Measurements from ENCODE around the gene FAM118B.
A peak's percentile ranks its signal among the peaks of the same experiment; 100 is the strongest.

Gene FAM118B

GRCh38 chr11:126205359-126205758 lies 6.2 kb upstream of the FAM118B start:
- peaks cover under 1% of the 10 kb centered on the region for H3K27me3 Mint-ChIP-seq (ENCODE audit: low read depth, poor library complexity)
- H3K9me3 Mint-ChIP-seq = no peaks in the 10 kb centered on the region
- peaks cover 81% of the 10 kb centered on the region for H3K36me3 Mint-ChIP-seq (ENCODE audit: low read depth)
- peaks cover 5% of the 10 kb centered on the region for H3K4me1 Mint-ChIP-seq
- TF ChIP-seq CTCF (IDR thresholded peaks at IDR 0.05) = no peak
- no peak overlapping the region for H3K27ac Mint-ChIP-seq
- no peak overlapping the region for H3K4me3 Mint-ChIP-seq
- DNase-seq = no peak

GRCh38 chr11:126207896-126208295 lies 3.7 kb upstream of the FAM118B start:
- no peak overlapping the region for H3K4me3 Mint-ChIP-seq
- H3K4me1 Mint-ChIP-seq = peaks cover 24% of the 10 kb centered on the region
- TF ChIP-seq CTCF (IDR thresholded peaks at IDR 0.05) = no peak
- no peak overlapping the region for H3K27ac Mint-ChIP-seq
- H3K9me3 Mint-ChIP-seq = no peaks in the 10 kb centered on the region
- DNase-seq = no peak
- H3K36me3 Mint-ChIP-seq (ENCODE audit: low read depth) = peaks cover 57% of the 10 kb centered on the region
- H3K27me3 Mint-ChIP-seq (ENCODE audit: low read depth, poor library complexity) = no peaks in the 10 kb centered on the region

DNA sequence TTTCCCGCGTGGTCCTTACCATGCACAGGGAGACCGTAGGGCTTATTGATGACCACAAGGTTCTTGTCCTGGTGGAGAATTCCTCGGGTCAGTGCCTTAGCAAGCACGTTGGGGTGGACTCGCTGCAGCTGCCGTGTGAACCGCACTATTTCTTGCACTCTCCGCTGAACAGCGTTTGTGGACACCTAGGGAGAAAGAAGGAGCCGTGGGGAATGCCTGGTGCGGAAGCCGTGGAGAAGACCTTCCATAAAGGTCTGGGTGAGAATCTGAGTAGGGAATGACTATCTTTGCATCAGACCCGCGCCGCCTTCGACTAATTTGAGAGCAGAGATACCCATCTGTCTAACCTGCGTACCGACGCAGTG lies 729 bp upstream of the FAM118B start:
- no peaks in the 10 kb centered on the region for H3K27me3 Mint-ChIP-seq (ENCODE audit: low read depth, poor library complexity)
- H3K27ac Mint-ChIP-seq = peak overlapping the region; percentile 99

DNA sequence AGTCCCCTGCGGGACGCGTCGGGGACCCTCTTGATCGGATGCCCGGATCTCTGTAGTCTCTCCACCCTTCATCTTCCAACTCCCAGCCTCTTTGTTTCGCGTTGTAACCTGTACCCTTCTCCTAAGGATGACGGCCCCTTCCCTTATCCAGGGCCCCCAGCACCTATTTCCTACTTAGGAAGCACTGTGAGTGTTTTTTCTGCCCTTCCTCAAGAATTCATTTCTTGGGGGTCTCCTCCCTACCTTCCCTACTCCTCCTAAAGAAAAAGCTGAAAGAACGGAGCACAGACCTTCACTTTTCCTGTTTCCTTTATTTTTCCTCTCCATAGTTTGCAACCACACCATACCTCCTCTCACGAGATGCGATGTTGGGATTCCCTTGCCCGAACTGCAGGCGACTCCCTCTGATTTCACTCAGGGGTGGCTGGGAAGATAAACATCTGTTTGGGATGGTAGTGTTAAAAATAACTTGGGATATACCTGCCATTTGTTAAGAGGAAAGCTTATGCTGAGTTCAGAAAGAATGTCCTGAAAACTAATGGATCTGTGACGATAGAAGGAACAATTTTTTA lies 593 bp downstream of the FAM118B start:
- Mint-ChIP-seq H3K36me3 (ENCODE audit: low read depth) (peaks cover 20% of the 10 kb centered on the region), H3K27ac (peak overlapping the region; percentile 6), H3K9me3 (no peaks in the 10 kb centered on the region), H3K4me1 (peaks cover 38% of the 10 kb centered on the region), H3K27me3 (ENCODE audit: low read depth, poor library complexity) (no peaks in the 10 kb centered on the region), H3K4me3 (peak overlapping the region; percentile 96)
- no peak for TF ChIP-seq CTCF (IDR thresholded peaks at IDR 0.05)
- DNase-seq = no peak

More for the DNA sequence above, 729 bp upstream of the FAM118B start:
- H3K4me1 Mint-ChIP-seq = peaks cover 38% of the 10 kb centered on the region
- peaks cover 33% of the 10 kb centered on the region for H3K36me3 Mint-ChIP-seq (ENCODE audit: low read depth)
- peak; percentile 32 for DNase-seq
- H3K9me3 Mint-ChIP-seq = no peaks in the 10 kb centered on the region
- peak overlapping the region; percentile 96 for H3K4me3 Mint-ChIP-seq
- no peak for TF ChIP-seq CTCF (IDR thresholded peaks at IDR 0.05)

DNA sequence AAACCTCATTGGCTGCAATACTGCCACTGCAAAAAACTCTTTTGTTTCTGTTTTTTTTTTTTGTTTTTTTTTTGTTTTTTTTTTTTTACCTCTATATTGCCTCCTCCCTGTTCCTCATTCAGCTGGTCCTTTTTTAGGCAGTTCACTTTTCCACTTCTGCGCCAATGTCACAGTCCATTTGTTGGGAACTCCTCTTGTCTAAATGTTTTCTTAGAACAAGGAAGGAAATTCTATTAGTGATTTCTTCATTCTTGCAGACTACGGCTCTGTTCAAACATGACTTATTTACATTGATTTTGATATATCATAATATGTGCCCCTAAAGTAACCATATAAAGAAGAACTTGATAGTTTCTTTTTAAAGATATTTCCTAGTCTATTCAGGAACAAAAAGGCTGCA lies 2.9 kb downstream of the FAM118B start:
- no peak for DNase-seq
- H3K4me3 Mint-ChIP-seq = no peak overlapping the region
- H3K27me3 Mint-ChIP-seq (ENCODE audit: low read depth, poor library complexity) = no peaks in the 10 kb centered on the region
- H3K27ac Mint-ChIP-seq = no peak overlapping the region
- no peaks in the 10 kb centered on the region for H3K9me3 Mint-ChIP-seq
- H3K36me3 Mint-ChIP-seq (ENCODE audit: low read depth) = peaks cover 8% of the 10 kb centered on the region
- TF ChIP-seq CTCF (IDR thresholded peaks at IDR 0.05) = no peak
- H3K4me1 Mint-ChIP-seq = peaks cover 52% of the 10 kb centered on the region

DNA sequence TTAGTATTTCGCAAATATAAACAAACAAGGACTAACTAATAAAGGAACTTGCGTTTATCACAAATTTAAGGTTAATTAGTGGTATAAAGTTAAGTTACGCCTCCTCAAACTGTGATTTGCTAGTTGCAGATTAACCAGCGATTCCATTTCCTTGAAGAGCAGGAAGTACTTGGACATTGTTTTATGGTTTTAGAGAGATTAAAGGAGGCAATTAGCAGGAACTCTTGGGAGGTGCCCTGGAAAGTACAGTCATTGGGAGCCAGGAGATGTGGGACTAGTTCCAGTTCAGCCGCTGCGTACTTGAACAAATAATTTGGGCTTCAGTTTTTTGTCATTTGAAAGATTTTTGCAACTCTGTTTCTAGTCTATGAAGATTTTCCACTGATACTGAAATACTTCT lies 3.3 kb downstream of the FAM118B start:
- H3K4me3 Mint-ChIP-seq = no peak overlapping the region
- no peak overlapping the region for H3K27ac Mint-ChIP-seq
- H3K36me3 Mint-ChIP-seq (ENCODE audit: low read depth) = peaks cover 6% of the 10 kb centered on the region
- TF ChIP-seq CTCF (IDR thresholded peaks at IDR 0.05) = no peak
- no peaks in the 10 kb centered on the region for H3K27me3 Mint-ChIP-seq (ENCODE audit: low read depth, poor library complexity)
- H3K9me3 Mint-ChIP-seq = no peaks in the 10 kb centered on the region
- peaks cover 52% of the 10 kb centered on the region for H3K4me1 Mint-ChIP-seq
- DNase-seq = no peak
